ENCODE measurements around the gene MEGF6.

MEGF6 gene

DNA sequence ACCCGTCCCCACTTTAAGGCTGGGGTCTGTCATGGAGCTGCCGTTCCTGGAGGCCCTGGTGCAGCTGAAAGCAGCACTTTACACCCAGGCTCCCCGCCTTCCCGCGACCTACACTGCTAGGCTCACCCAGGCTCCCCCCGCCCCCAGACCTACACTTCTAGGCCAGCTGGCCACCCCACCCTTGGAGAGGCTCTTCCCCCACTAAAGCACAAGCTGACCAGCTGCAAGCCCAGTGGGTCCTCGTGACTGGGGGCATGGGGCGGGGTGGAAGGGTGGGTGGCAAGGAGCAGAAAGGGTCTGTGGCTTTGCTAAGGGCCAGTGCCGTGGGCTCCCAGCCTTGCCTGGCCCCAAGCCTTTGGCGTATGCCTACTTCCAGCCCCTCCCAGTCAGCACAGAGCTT lies 166.6 kb downstream of the MEGF6 start:
- H3K4me3 ChIP-seq (ENCODE audit: low read depth, low read length): no peak overlapping the region
- no peak for DNase-seq (ENCODE audit: low read depth)
- TF ChIP-seq, protein P1, sequence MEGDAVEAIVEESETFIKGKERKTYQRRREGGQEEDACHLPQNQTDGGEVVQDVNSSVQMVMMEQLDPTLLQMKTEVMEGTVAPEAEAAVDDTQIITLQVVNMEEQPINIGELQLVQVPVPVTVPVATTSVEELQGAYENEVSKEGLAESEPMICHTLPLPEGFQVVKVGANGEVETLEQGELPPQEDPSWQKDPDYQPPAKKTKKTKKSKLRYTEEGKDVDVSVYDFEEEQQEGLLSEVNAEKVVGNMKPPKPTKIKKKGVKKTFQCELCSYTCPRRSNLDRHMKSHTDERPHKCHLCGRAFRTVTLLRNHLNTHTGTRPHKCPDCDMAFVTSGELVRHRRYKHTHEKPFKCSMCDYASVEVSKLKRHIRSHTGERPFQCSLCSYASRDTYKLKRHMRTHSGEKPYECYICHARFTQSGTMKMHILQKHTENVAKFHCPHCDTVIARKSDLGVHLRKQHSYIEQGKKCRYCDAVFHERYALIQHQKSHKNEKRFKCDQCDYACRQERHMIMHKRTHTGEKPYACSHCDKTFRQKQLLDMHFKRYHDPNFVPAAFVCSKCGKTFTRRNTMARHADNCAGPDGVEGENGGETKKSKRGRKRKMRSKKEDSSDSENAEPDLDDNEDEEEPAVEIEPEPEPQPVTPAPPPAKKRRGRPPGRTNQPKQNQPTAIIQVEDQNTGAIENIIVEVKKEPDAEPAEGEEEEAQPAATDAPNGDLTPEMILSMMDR (IDR thresholded peaks at IDR 0.05; ENCODE audit: insufficient read depth, low read depth, low read length, missing control alignments): no peak

DNA sequence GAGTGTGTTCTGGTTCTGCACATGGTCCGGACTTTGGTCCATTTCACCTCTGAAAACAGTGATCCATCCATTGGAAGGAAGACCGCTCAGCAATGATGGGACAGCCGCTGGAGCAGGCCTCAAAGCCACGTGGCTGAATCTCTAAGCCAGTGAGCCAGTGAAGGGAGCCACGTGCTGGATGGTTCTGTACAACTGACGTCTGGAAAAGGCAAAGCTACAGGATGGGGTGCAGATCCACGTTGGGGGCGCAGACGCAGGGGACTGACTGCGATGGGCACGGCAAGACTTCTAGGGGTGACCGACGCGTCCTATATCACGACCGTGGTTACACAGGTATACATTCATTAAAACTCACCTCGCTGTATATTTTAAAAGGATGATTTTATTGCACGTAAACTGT lies 167.0 kb downstream of the MEGF6 start:
- TF ChIP-seq, protein P1 (IDR thresholded peaks at IDR 0.05; ENCODE audit: insufficient read depth, low read depth, low read length, missing control alignments): no peak
- no peak overlapping the region for H3K4me3 ChIP-seq (ENCODE audit: low read depth, low read length)
- no peak for DNase-seq (ENCODE audit: low read depth)

DNA sequence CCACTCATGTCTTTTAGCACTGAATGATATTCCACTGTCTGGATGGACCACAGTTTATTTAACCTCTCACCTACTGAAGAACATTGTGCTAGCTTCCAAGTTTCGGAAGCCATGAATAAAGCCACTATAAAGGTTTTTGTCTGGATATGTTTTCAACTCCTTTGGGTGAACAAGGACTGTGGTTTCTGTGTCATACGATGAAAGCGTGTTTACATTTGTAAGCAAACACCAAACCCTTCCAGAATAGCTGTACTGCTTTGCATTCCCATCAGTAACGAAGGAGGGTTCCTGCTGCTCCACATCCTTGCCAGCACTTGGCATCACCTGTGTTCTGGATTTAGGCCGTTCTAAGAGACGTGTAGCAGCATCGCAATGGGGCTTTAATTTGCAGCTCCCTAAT lies 167.5 kb downstream of the MEGF6 start:
- DNase-seq (ENCODE audit: low read depth): no peak

DNA sequence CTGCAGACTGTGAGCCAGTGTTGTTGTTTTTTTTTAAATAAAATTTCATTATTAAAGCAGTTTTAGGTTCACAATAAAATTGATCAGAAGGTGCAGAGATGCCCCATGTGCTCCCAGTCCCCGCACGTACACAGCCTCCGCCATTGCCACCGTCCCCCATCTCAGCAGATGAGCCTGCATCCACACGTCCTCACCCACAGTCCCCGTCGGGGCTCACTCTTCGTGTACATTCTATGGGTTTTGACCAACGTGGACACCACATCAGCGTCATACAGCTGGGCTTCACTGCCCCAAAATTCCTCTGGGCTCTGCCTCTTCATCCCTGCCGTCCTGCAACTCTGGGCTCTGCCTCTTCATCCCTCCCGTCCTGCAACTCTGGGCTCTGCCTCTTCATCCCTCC lies 168.4 kb downstream of the MEGF6 start:
- no peak overlapping the region for H3K4me3 ChIP-seq (ENCODE audit: low read depth, low read length)
- TF ChIP-seq, protein P1 (IDR thresholded peaks at IDR 0.05; ENCODE audit: insufficient read depth, low read depth, low read length, missing control alignments): no peak
- DNase-seq (ENCODE audit: low read depth): no peak

More for the DNA sequence above, 167.5 kb downstream of the MEGF6 start:
- TF ChIP-seq, protein P1 (IDR thresholded peaks at IDR 0.05; ENCODE audit: insufficient read depth, low read depth, low read length, missing control alignments): no peak
- H3K4me3 ChIP-seq (ENCODE audit: low read depth, low read length): no peak overlapping the region

DNA sequence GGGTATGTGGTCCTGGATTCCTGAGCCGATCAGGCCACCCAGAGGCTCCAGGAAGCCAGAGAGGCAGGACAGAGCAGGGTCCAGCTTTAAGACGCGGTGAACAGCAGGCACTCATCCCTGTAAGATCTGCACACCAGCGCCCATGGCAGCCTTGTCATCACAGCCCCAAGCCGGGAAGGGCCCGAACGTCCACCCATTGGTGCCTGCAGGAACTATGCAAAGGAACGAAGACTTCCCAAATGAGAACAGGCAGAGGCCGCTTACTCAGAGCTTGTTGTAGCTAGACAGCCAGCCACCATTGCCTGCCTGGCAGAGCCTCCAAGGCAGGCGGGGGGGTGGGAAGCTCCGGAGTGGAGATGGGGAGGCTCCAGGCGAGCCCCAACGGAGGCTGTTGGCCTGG lies 169.0 kb downstream of the MEGF6 start:
- DNase-seq (ENCODE audit: low read depth): no peak
- TF ChIP-seq, protein P1 (IDR thresholded peaks at IDR 0.05; ENCODE audit: insufficient read depth, low read depth, low read length, missing control alignments): no peak
- H3K4me3 ChIP-seq (ENCODE audit: low read depth, low read length): no peak overlapping the region

DNA sequence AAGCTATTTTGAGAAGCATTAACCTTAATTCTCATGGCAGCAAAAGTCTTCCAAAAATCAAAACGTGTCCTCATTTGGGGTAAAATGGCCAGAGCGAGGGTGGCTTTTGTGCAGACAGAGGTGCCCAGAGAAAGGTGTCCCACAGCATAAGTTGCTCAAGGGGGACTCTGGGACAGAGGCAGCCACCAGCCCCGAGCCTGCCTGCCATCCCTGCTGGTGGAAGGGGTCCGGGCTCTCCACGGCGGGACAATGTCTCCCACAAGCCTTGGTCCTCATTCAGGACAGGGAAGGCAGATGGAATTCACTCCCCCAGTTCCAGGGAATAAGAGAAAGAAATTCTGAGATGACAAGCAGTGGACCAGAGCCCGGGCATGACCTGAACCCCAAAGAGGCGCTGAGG lies 169.4 kb downstream of the MEGF6 start:
- DNase-seq (ENCODE audit: low read depth): no peak
- H3K4me3 ChIP-seq (ENCODE audit: low read depth, low read length): no peak overlapping the region
- TF ChIP-seq, protein P1 (IDR thresholded peaks at IDR 0.05; ENCODE audit: insufficient read depth, low read depth, low read length, missing control alignments): no peak

DNA sequence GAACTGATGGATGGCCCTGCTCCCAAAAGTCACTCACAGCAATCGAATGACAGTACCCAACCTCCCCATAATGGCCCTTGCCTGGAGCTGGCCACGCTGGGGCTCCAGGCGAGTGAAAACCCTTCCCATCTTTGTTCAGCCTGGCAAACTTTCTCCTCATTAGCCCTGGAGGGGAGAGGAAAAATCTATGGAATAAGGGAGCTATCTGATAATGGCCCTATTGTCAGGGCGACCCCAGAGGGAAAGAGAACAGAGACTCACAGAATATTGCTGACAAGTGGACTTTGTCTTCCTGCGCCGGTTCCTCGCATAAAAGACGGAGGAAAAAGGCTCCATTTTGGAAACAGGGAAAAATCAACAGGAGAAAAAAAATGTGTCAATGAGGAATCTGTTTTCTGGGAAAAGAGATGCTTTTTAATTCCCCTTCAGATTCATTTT lies 169.9 kb downstream of the MEGF6 start:
- DNase-seq (ENCODE audit: low read depth): no peak
- no peak overlapping the region for H3K4me3 ChIP-seq (ENCODE audit: low read depth, low read length)
- TF ChIP-seq, protein P1 (IDR thresholded peaks at IDR 0.05; ENCODE audit: insufficient read depth, low read depth, low read length, missing control alignments): no peak
